Fibroblast of skin of abdomen (primary cell): ENCODE measurements around the gene CXCL11.
"Not testable (repeated sequence)": the region's sequence is repeated elsewhere in the genome, so short reads cannot be mapped to it uniquely, and the experiment has no call there.

Experiments
- DNase-seq: peaks from one replicate; pipeline ENCODE4 v3.0.0-alpha.2; 2013

Gene CXCL11

DNA sequence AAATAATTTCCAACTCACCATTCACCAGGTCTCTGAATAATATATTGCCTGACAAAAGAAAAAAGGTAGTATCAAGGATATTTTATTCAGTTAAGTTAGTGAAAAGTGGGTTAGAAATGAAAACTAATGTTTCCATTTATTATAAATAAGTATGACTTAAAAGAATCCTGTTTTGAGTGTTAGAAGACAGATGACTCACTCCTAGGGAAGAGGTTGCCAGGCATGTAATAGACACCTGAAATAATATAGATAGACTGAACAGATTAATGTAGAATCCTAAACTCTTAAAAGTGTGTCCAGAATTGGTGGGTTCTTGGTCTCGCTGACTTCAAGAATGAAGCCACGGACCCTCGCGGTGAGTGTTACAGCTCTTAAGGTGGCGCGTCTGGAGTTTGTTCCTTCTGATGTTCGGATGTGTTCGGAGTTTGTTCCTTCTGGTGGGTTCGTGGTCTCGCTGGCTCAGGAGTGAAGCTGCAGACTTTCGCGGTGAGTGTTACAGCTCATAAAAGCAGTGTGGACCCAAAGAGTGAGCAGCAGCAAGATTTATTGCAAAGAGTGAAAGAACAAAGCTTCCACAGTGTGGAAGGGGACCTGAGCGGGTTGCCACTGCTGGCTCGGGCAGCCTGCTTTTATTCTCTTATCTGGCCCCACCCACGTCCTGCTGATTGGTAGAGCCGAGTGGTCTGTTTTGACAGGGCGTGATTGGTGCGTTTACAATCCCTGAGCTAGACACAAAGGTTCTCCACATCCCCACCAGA is 6.5 kb upstream of the CXCL11 start:
- DNase-seq: not testable (repeated sequence)

DNA sequence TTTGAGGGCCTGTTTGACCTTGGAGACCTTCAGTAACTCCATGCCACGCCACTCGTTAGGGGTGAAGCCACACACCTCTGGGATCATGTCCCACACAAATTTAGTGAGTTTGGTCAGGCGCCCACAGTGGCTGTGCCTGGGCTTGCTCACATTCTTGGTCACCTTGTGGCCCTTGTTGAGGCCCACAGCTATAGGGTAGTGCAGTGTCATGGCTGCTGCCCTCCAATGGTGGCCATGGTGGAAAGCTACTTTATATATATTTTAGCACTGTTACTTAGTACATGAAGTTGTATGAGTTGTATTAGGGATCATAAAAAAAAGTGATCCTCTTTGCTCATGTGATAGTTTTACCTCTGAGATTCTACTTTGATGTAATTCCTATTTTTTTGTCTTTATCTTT is 985 bp upstream of the CXCL11 start:
- no peak for DNase-seq

DNA sequence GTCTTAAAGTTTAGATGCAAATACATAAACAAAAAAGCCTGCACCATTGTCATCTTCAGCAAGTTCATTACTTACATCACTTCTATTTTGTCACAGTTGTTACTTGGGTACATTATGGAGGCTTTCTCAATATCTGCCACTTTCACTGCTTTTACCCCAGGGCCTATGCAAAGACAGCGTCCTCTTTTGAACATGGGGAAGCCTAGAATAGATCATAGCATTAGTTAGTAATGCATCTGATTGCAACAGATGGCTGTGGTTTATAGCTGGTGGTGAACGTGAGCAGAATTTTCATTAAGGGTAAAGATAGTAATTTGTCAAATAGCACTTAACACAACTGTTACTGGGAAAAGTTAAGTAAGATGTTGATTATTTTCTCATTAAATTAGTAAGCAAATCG is 729 bp downstream of the CXCL11 start:
- DNase-seq: no peak

DNA sequence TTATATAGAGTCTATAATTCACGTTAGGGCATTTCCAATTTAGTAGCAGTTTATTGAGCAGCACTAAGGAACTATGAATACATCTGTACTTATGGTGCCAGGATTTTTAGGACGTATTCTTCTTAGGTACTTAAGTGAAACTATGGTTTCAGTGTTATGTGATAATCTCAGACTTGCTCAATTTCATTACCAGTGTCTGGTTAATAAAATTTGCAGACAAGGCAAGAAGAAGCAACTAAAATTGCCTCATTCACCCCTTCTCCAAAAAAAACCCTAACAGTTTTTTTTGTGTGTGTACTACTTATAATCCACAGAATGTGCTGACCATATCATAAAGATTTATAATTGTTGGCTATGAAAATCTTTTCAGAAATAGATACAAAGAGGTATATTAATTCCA is 6.6 kb downstream of the CXCL11 start:
- no peak for DNase-seq

DNA sequence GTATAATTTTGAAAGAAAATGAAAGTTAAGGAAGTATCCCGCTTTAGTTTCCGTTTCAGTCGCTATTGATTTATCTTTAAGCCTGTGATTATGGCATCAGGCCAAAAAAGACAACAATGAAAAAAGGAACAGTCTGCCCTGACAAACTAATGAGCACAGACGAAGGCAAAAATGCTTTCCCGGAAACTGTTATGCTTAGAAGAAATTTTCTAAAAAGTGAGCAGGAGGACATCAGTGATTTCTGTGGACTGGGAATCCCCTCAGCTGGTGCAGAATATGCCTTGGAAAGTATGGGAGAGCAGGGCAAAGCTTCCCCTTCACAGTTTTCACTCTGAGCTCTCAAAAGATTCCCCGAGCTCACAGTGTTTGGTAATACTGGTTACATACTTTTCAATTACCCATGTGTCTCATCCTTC is 7.5 kb downstream of the CXCL11 start:
- DNase-seq: no peak

DNA sequence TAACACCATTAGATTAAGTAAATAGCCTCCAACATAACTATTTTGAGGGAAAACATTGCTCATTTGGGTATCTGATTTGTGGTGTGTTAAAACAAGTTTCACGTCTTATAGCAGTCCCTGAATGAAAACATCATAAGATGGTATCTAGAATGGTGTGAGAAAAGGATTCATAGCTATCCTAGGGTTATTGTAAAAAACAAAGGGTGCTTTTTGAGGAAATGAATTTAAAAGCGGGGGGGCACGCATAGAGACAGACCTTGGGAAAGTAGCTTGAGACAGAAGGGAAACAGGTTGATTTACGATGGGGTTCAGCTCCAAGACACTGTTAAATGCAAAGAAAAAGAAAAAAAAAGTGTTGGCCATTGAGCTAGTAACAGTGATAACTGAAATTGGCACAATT is 11.8 kb downstream of the CXCL11 start:
- DNase-seq: no peak

DNA sequence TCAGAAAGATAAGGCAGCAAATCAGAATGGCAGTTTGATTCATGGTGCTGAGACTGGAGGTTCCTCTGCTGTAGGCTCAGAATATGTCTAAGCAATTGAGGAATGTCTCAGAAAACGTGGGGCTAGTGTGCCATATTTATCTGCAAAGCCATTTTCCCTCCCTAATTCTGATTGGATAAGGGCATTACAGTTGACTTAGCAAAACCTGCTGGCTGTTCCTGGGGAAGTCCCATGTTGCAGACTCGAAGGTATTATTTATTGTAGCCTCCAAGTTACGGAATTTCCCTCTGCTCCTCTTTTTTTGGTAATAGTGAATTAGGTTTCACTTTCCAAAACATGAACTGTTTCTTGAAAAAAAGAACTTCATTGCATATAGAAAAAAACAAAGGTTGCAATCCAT is 12.5 kb downstream of the CXCL11 start, which contains the start of gene CXCL10:
CXCL10 (minus strand) TSS at position 109 of the 400 bp plus-strand sequence; CDS start at position 43, 66 bp downstream.
- DNase-seq: no peak

DNA sequence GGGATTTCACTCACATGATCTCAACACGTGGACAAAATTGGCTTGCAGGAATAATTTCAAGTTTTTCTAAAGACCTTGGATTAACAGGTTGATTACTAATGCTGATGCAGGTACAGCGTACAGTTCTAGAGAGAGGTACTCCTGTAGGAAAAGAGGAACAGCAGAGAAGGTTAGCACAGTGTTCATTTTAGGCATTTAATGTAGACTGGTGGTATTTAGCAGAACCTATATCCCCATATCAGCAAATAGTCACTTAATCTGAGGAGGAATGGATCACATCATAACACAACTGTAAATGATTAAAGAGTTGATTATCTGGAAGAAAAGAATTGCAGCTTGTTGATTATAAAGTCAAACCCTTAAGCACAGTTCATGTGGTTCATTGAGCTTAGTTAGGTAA is 13.2 kb downstream of the CXCL11 start:
- DNase-seq: no peak

DNA sequence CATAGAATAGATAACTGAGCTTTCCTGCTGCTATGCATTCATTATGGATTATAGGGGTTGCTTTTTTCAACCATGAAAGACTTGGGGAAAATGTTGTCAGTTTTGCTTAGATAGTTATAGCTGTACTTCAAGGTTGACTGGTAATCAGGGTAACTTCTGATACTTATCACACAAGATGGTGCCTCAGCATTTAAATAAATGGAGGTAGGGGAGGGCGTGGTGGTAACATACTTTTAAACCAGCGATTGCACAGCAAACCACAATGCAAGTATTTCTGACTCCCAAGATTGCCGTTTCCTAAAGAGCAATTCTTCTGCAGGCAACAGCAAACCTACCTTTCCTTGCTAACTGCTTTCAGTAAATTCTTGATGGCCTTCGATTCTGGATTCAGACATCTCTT is 13.8 kb downstream of the CXCL11 start:
- DNase-seq: no peak

DNA sequence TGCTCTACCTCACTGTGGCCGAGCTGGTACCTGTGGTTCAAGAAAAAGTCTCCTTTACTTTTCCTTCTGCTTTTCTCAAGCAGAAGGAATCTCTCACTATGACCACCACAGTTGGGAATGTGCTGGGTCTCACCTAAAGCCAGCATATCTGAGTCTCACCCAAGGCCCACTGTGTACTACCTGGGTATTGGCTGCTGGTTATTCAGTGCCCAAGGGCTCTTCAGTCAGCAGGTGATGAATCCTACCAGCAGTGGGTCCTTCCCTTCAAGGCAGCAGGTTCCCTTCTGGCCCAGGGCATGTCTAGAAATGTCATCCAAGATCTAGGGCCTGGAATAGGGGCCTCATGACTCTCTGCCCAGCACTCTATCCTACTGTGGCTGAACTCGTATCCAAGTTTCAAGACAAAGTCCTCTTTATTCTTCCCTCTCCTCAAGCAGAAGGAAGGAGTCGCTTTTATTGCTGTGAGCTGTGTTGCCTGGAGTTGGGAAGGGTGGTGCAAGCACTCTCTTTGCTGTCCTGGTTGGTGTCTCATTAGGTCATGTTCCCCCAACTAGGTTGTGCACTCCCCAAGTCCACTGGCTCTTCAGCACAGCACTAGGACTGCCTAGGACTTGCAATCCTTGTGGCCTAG is 18.7 kb downstream of the CXCL11 start:
- no peak for DNase-seq

DNA sequence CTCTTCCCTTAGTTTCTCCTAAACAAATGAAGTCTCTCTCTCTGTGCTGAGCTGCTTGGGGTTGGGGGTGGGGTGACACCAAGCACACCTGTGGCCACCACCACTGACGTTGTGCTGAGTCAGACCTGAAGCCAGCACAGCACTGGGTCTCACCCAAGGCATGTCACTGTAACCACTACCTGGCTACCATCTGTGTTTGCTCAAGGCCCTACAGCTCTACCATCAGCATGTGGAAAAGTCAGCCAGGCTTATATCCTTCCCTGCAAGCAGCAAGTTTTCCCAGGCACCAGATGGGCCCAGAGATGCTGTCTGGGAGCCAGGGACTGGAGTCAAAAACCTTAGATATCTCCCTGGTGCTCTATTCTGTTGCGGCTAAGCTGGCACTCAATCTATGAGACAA is 19.5 kb downstream of the CXCL11 start:
- no peak for DNase-seq

DNA sequence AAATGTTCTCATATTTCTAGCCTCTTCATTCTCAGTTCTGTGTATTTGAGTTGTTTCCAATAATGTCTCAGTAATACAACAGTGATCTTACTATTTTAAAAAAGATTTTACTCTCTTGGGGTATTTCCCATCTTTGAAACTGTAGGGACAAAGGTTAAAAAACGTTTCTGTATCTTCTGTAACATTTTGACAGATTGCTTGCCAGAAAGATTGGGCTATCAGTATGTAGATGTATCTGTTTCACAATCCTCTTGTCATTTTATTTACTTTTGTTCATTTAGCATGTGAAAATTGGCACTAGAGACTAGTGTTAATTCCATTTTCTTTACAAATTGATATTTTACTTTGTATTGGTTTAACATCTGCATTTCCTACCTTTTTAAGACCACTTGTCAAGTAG is 22.3 kb downstream of the CXCL11 start:
- no peak for DNase-seq

DNA sequence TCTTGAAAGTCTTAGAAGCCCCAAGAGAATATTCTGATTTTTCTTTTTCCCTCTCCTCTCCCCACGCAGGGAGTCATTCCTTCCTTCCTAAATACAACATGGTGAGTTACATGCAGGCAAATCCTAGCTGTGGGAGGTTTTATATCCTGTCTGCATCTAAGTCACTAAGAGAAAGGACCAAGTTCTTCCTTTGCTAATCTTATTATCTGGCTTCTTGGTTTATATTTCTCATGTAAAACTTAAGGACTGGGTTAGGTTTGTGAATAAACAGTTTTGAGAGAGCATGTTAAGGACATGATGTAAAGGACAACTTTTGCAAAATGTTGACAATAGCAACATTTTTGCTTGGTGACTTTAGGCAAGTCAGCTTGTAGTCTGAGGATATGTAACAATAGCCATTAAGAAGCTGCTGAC is 23.5 kb downstream of the CXCL11 start:
- DNase-seq: no peak

DNA sequence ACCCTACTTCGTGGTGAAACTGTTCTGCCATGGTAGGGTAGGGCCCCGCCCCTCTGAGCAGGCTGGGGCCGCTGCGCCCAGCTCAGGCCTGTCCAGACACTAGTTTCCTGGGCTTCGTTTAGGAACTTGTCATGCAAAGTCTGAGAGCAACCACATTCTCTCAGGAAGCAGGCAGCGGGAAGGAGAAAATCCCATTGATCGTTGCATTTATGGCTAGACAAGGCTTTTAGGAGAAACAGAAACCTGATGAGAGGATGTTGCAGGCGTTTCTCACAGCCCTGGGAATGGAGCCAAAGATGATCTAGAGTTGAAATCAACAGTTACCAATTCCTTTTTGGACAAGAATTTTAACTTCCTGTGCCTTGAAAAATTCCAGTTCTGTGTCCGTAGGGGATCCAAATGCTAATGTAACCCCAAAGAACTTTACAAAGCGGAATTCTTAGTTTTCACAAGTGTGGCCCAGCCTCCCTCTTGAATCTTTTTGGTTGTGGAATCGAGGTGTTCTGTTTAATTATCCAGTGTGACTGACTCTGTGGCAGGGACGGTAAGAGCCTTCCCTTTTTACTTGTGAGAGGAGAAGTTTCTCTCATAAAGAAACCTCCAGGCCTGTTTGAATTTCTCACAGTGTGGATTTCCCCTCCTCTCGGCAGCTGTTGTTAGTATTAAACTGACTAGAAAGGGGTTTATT is 24.0 kb downstream of the CXCL11 start:
- DNase-seq: peak; percentile 83

DNA sequence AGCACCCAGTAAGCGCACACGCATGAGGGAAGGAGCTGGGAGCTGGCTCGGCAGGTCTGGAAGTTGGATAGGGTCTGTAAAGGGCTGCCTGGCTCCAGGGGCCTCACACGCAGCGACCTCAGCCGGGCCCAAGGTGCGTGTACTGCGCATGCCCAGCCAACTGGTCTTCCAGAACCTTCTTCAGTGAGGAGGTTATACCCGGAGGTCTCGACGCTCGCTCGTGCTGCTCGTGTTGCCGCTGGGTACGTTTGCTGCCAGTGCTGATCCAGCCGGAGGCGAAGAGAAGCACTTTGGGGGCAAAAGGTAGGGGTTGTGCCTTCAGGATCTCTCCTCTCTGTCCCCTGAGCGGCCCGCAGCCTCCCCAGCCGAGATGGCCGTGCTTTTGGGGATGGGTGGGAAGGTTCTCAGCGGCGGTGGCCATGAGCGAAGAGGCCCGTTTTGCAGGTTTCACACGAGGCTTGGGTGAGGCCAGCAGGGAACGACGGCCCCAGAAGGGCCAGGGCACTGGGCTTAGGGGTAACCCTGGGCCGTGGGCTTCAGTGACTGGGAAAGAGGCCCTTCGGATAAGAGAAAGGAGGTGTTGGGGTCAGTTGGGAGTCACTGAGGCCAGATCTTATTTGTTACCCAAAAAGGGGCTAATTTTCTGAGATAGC is 24.7 kb downstream of the CXCL11 start:
- no peak for DNase-seq

DNA sequence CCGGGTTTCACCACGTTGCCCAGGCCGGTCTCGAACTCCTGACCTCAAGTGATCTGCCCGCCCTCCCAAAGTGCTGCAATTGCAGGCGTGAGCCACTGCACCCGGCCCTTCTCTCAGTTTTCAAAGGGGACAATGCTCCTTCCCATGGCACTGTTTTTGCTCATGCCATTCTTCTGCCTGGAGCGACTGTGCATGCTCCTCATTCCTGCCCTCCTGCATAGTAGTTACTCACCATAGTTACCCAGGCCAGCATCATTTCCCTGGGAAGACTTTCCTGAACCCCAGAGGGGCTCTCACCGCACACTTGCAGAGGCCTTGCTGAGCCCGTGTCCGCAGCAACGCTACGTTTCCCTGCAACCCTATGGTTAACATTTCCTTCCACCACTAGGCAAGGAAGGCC is 25.3 kb downstream of the CXCL11 start:
- DNase-seq: no peak

DNA sequence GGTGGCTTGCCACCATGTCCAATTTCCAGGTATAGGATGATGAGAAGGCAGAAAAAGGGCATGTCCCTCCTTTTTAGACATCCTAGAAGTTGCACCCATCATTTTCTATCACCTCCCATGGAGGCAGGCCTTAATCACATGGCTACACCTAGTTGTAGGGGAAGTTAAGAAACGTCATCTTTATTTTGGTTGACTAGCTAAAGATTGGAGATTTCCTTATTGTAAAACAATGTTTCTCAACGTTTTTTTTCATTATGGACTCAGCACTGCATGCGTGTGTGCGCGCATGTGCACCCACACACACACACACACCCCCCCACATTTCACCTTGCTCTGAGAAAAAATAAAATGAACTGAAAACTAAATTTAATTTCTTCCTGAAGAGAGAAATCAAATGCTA is 26.6 kb downstream of the CXCL11 start:
- no peak for DNase-seq

DNA sequence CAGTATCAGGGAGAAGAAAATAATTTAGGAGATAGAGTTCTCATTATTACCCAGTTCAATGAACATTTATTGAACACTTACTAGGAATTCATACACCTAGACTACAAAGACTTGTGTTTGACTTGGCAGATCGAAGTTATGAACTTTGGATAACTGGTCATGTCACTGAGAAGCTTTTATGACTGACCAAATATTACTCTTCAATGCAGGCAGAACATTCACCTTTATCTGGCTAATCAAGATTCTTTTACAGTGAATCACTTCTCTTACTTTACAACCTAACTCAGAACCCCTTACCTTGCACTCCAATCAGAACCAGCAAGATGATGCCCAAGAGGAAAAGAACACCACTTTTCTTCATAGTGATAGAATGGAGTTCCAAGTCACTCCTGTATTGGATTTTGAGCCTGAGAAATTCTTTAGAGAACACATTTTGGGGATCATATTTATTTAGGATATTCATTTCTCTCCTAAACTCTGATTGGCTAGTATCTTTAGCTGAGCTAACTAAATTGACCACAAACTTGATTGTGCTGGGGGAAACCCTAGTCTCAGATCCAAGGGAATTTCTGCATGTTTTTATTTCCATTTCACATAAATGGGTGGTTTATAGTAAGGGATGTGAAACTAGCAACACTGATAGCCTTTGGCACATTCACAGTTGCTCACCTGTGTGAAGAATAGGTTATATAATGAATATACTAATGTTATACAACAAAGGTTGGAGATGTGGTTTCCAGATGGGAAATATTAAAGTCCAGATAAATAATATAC is 28.6 kb downstream of the CXCL11 start, which contains the start of gene CXCL9:
CXCL9 (minus strand) TSS at position 421 of the 774 bp plus-strand sequence; CDS start at position 361, 60 bp downstream.
- DNase-seq: no peak

DNA sequence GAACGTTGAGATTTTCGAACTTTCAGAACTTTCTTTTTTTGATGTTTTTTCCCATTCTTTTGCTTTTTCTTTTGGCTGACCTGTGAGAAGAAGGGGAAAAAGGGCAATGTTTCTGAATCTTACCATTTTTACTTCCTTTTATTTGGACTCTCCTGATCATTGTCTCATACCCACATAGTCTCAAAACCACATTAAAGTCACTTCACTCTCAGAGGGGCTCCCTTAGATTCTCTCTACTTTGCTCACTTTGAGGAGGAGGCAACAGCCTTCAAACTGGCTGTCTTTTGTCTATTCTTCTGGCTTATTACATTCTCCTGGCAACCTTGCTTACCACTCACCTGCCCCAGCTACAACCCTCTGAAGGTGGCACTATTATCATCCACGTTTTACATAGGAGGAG is 32.2 kb downstream of the CXCL11 start:
- DNase-seq: no peak

DNA sequence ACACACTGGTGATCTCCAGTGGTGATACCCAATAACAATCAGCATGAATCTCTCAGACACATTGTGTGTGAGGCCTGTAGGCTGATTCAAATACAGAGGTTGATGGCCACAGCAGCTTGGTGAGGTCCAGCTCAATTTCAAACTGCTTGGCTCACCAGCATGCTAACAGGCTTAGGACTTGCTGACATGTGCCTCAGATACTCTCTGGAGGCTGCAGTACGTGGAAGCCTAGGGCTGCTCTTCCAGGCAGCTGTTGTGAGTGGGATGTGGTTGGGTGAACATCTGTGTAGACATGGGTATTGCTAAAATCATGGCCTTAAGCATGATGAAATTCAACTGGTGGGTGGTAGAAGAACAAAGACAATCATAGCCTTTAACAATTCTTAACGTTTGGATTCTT is 32.8 kb downstream of the CXCL11 start:
- no peak for DNase-seq

DNA sequence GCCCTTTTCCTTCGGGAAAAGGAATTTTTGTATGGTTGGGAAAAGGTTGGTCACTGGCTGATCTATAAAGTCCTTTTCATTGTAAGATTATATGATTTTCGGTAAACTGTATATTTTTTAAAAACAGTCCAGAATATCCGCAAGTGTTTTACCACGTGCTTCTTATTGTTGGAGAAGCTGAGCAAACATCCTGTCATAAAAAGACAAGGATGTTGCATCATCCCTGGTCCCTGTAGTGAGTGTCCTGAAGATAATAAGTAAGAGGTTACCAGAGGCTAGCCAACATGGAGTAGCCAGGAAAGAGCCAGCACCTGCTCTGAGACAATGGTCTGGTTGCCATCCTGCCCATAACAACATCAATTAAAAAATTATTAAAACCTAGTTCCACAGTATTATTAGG is 33.7 kb downstream of the CXCL11 start:
- DNase-seq: no peak

DNA sequence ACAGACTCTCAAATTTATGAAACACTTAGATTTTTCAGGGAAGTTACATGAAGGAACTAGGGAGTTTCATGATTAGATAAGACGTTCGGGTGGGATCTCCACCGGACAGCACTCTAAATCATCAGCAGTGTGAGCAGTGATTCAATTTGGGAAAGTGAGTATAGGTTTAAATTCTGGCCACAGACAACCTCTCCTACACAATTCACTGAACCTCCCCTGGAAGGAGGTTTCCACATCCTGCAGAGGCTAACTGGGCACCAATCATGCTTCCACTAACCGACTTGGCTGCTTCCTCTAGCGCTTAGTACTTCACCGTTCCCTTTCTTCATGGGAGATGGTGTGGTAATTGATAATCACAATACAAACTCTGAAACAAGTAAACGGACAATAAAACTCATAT is 34.2 kb downstream of the CXCL11 start:
- DNase-seq: no peak
